Astrocyte of the cerebellum (primary cell): ENCODE results near the gene CRY2.
"Not testable (repeated sequence)": the region's sequence is repeated elsewhere in the genome, so short reads cannot be mapped to it uniquely, and the experiment has no call there.

Experiments
- DNase-seq: peaks from one replicate; pipeline ENCODE4 v3.0.0-alpha.2; 2011; ENCODE audit warnings: low read depth
- H3K4me3 ChIP-seq: 2 replicates; pipeline ENCODE4 v1.5.1; 2011; ENCODE audit warnings: mild to moderate bottlenecking, low read depth, low read length, moderate library complexity
- CTCF ChIP-seq: IDR thresholded peaks from 2 replicates; pipeline ENCODE4 v1.5.1; 2012; ENCODE audit warnings: low read length, low read depth, moderate library complexity, mild to moderate bottlenecking; ENCODE audit errors: missing control alignments
- in situ Hi-C: cut with HindIII; loops from 2 replicates; pipeline ENCODE4 v1.10.0; 2017; ENCODE audit warnings: low sequenced_read_pairs

Gene CRY2

DNA sequence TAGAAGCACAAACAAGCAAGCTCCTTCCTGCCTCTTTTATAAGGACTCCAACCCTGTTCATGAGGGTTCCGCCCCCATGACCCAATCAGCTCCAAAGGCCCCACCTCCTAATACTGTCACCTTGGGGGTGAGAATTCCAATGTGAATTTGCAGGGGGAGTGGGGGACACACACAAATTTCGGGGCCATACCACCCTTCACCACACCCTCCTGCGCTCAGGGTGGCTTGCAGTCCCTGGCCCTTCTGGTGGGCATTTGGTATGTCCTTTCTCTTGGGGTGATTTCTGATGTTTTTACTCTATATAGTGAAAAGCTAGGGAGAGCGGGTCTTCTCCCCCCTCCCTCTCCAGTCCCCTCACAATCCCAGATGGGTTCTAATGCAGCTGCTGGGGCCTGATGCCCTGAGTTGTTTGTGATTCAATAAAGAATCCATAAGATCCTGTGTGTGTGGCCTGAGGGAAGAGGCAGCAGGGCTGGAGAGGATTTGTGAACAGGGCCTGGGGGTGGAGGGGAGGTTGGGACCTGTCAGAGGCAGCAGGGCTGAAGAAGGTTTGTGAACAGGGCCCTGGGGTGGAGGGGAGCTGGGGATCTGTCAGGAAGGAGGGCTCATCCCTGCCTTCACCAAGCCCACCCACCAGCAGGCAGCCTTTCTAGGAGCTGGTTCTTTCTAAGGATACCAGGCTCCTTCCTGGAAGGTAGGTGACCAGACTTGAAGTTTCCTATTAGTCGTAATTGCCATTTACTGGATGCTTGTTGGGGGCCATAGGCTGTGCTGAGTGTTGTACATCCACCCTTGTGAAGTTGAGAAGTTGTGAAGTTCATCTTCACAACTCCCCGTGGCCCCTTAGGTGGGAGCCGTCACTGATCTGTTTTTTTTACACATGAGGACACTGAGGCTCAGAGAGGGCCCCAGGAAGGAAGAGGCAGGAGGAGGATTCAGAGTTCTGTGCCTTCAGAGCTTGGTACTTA lies 34.4 kb upstream of the CRY2 start:
- no peak for DNase-seq
- H3K4me3 ChIP-seq = no peak overlapping the region
- in situ Hi-C loops = no loop called here
- no peak for TF ChIP-seq CTCF

DNA sequence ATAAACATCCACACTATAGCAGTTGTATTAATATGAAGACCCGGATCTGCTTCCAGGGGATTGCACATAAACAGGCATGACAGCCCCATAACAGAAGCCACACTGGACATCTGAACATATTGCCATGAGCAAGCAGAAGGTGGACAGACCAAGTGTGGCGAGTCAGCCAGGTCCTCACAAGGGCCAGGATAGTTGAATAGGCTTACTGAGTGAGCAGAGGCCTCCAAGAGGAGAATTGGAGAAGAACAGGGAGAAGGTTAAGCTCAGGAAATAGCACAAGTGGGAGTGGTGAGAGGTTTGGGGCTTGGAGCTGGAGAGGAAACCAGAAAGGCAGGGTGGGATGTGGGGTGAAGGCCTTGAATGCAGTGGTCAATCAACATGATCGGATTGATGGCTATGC lies 31.5 kb upstream of the CRY2 start:
- H3K4me3 ChIP-seq = no peak overlapping the region
- TF ChIP-seq CTCF = no peak
- no peak for DNase-seq
- in situ Hi-C loops = no loop called here

DNA sequence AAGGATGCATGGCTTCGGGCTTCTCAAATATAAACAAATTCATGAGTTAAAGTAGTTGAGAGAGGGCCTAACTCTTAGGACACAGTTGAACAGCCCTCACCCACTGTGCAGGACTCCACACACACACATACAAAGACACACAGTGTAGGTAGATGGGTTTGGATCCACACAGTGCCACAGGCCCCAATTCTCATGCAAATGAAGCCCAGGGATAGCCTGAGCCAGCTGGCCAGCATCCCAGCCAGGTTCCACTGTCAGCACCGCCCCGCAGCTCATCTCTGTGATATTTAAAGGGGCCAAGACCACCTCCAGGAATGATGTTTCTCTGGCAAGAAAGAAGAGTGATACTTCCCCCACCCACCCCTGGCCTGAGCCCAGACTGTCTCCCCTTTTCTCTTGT lies 30.7 kb upstream of the CRY2 start:
- in situ Hi-C loops = no loop called here
- DNase-seq = no peak
- H3K4me3 ChIP-seq = no peak overlapping the region
- no peak for TF ChIP-seq CTCF

GRCh38 chr11:45817191-45817590 lies 30.1 kb upstream of the CRY2 start:
- TF ChIP-seq CTCF = no peak
- H3K4me3 ChIP-seq = no peak overlapping the region
- in situ Hi-C loops = no loop called here
- no peak for DNase-seq

GRCh38 chr11:45818961-45819605 lies 28.2 kb upstream of the CRY2 start:
- no peak overlapping the region for H3K4me3 ChIP-seq
- DNase-seq = no peak
- TF ChIP-seq CTCF = no peak
- in situ Hi-C loops = no loop called here

GRCh38 chr11:45820211-45820857 lies 26.9 kb upstream of the CRY2 start:
- no peak for TF ChIP-seq CTCF
- DNase-seq = no peak
- in situ Hi-C loops = no loop called here
- H3K4me3 ChIP-seq = no peak overlapping the region

GRCh38 chr11:45826492-45826891 lies 20.8 kb upstream of the CRY2 start:
- DNase-seq, in situ Hi-C loops, H3K4me3 ChIP-seq: not testable (repeated sequence)
